Uterus (tissue), 2 donors: ENCODE measurements around the gene PLCXD3.

Experiments
- POLR2A ChIP-seq, 2 donors: fragments of 450-650 bp; IDR thresholded peaks; one replicate each; pipeline ENCODE4 v1.6.1; 2016; ENCODE audit warnings: antibody characterized with exemption in 2 of 2, mild to moderate bottlenecking in 1 of 2, moderate library complexity in 1 of 2
- TF ChIP-seq, protein P1 (sequence below), 4 experiments: fragments of 200-600 bp in 2 of 4; fragments of 450-650 bp in 2 of 4; sonication (generic) in 2 of 4; IDR thresholded peaks; one replicate each; pipeline ENCODE4 v1.5.1; 2016 to 2019; ENCODE audit warnings: antibody characterized with exemption in 4 of 4, mild to moderate bottlenecking in 2 of 4, moderate library complexity in 1 of 4

DNA sequence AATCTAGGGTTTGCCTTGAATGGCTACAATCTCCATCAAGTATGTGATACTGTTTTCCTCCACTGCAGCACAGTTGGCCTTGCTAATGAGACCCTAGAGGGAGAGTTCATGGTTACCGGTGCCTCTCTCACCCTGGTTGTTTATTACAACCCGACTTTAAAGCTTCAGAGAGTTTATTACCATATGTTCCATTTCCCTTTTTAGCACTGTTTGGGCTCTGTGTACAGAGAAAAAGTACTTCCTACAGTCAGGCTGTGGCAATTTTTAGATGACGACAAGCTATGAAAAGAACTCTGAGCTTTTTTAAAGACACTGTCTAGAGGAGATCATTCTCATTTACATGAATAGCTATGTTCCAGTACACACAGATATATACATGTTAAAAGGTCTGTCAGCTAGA lies 48.8 kb upstream of the PLCXD3 start:
- TF ChIP-seq, protein P1, sequence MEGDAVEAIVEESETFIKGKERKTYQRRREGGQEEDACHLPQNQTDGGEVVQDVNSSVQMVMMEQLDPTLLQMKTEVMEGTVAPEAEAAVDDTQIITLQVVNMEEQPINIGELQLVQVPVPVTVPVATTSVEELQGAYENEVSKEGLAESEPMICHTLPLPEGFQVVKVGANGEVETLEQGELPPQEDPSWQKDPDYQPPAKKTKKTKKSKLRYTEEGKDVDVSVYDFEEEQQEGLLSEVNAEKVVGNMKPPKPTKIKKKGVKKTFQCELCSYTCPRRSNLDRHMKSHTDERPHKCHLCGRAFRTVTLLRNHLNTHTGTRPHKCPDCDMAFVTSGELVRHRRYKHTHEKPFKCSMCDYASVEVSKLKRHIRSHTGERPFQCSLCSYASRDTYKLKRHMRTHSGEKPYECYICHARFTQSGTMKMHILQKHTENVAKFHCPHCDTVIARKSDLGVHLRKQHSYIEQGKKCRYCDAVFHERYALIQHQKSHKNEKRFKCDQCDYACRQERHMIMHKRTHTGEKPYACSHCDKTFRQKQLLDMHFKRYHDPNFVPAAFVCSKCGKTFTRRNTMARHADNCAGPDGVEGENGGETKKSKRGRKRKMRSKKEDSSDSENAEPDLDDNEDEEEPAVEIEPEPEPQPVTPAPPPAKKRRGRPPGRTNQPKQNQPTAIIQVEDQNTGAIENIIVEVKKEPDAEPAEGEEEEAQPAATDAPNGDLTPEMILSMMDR (IDR thresholded peaks at IDR 0.05), result no peak
- TF ChIP-seq POLR2A (IDR thresholded peaks at IDR 0.05), result no peak
